ENCODE data around the gene SMIM27. TPM values are rescaled to one million over a fixed set of nuclear protein-coding genes. Genes with fewer than 3 reads are reported as not detected.

SMIM27 gene
- total RNA-seq, 2 experiments from 2014 or later, result 12.7 to 16.8 TPM

GRCh38 chr9:32533336-32533735, 18.8 kb upstream of the SMIM27 start:
- H3K27ac Mint-ChIP-seq, result no peak overlapping the region
- peaks cover 4% of the 10 kb centered on the region for H3K36me3 Mint-ChIP-seq (ENCODE audit: low read depth)
- no peak overlapping the region for H3K27ac ChIP-seq (ENCODE audit: low read depth in 1 of 2, low read length in 2 of 2)
- intact Hi-C loops (cut with DNase I, micrococcal nuclease), result no loop called here
- ATAC-seq (ENCODE audit: poor library complexity), result no peak
- H3K4me3 ChIP-seq (ENCODE audit: low read length), result no peak overlapping the region
- no peaks in the 10 kb centered on the region for H3K9me3 ChIP-seq (ENCODE audit: control insufficient read depth in 1 of 2, insufficient read depth in 1 of 2, low read length in 2 of 2)
- TF ChIP-seq CTCF (IDR thresholded peaks at IDR 0.05), result no peak
- H3K27me3 ChIP-seq (ENCODE audit: control insufficient read depth in 1 of 2, insufficient read depth in 2 of 2, low read length in 2 of 2), result no peaks in the 10 kb centered on the region
- H3K4me1 Mint-ChIP-seq (ENCODE audit: low read depth), result no peaks in the 10 kb centered on the region
- ChIA-PET CTCF (no interaction called here), POLR2A (interaction anchor here (0.9 to 1.5 kb wide), 3 partner anchors 8 to 18 kb away, joined by 3 to 6 read pairs (median 3); no protein-coding TSS in a partner anchor)
- DNase-seq, result no peak
- no peak overlapping the region for H3K4me3 Mint-ChIP-seq
- H3K9me3 Mint-ChIP-seq, result no peaks in the 10 kb centered on the region
- H3K27me3 Mint-ChIP-seq, result no peaks in the 10 kb centered on the region
- H3K36me3 ChIP-seq (ENCODE audit: insufficient read depth, low read length), result no peaks in the 10 kb centered on the region
- no peaks in the 10 kb centered on the region for H3K4me1 ChIP-seq (ENCODE audit: insufficient read depth, low read length)

GRCh38 chr9:32533816-32534215, 18.3 kb upstream of the SMIM27 start:
- Histone ChIP-seq H3K27ac (ENCODE audit: low read depth in 1 of 2, low read length in 2 of 2) (no peak overlapping the region), H3K36me3 (ENCODE audit: insufficient read depth, low read length) (no peaks in the 10 kb centered on the region), H3K4me3 (ENCODE audit: low read length) (no peak overlapping the region), H3K27me3 (ENCODE audit: control insufficient read depth in 1 of 2, insufficient read depth in 2 of 2, low read length in 2 of 2) (no peaks in the 10 kb centered on the region), H3K9me3 (ENCODE audit: control insufficient read depth in 1 of 2, insufficient read depth in 1 of 2, low read length in 2 of 2) (no peaks in the 10 kb centered on the region), H3K4me1 (ENCODE audit: insufficient read depth, low read length) (no peaks in the 10 kb centered on the region)
- CTCF ChIA-PET, result interaction anchor here (1.3 kb wide), 1 partner anchor 17 kb away, joined by 3 read pairs; no protein-coding TSS in a partner anchor
- intact Hi-C loops (cut with DNase I, micrococcal nuclease), result no loop called here
- no peak for TF ChIP-seq CTCF (IDR thresholded peaks at IDR 0.05)
- no peak for ATAC-seq (ENCODE audit: poor library complexity)
- Mint-ChIP-seq H3K27ac (no peak overlapping the region), H3K4me3 (no peak overlapping the region), H3K4me1 (ENCODE audit: low read depth) (no peaks in the 10 kb centered on the region), H3K27me3 (no peaks in the 10 kb centered on the region), H3K9me3 (no peaks in the 10 kb centered on the region), H3K36me3 (ENCODE audit: low read depth) (peaks cover 4% of the 10 kb centered on the region)
- no peak for DNase-seq
- POLR2A ChIA-PET, result interaction anchor here (0.9 to 1.5 kb wide), 3 partner anchors 9 to 17 kb away, joined by 3 to 6 read pairs (median 3); no protein-coding TSS in a partner anchor

GRCh38 chr9:32543047-32543446, 9.1 kb upstream of the SMIM27 start:
- DNase-seq (no peak), ATAC-seq (ENCODE audit: poor library complexity) (no peak)
- intact Hi-C loops (cut with DNase I, micrococcal nuclease), result no loop called here
- no peak overlapping the region for H3K27ac ChIP-seq (ENCODE audit: low read depth in 1 of 2, low read length in 2 of 2)
- H3K9me3 ChIP-seq (ENCODE audit: control insufficient read depth in 1 of 2, insufficient read depth in 1 of 2, low read length in 2 of 2), result no peaks in the 10 kb centered on the region
- peaks cover 29% of the 10 kb centered on the region for H3K36me3 ChIP-seq (ENCODE audit: insufficient read depth, low read length)
- H3K4me1 Mint-ChIP-seq (ENCODE audit: low read depth), result peaks cover 23% of the 10 kb centered on the region
- no peaks in the 10 kb centered on the region for H3K27me3 ChIP-seq (ENCODE audit: control insufficient read depth in 1 of 2, insufficient read depth in 2 of 2, low read length in 2 of 2)
- peaks cover 43% of the 10 kb centered on the region for H3K36me3 Mint-ChIP-seq (ENCODE audit: low read depth)
- no peaks in the 10 kb centered on the region for H3K9me3 Mint-ChIP-seq
- no peaks in the 10 kb centered on the region for H3K4me1 ChIP-seq (ENCODE audit: insufficient read depth, low read length)
- TF ChIP-seq CTCF (IDR thresholded peaks at IDR 0.05), result no peak
- H3K27ac Mint-ChIP-seq, result no peak overlapping the region
- POLR2A ChIA-PET, result no interaction called here
- H3K27me3 Mint-ChIP-seq, result no peaks in the 10 kb centered on the region
- no peak overlapping the region for H3K4me3 ChIP-seq (ENCODE audit: low read length)
- CTCF ChIA-PET, result interaction anchor here (1.1 to 1.6 kb wide), 3 partner anchors 17 to 37 kb away, joined by 3 to 5 read pairs (median 4); partner anchors contain the start of gene RIGI
- no peak overlapping the region for H3K4me3 Mint-ChIP-seq

Data from CD4-positive, alpha-beta T cell (primary cell).